ENCODE data around the gene MCF2L2. TPM values are rescaled to one million over a fixed set of nuclear protein-coding genes. Genes with fewer than 3 reads are reported as not detected.

Gene MCF2L2
- total RNA-seq, 6 experiments from 2014 or later = 0.14 TPM; not detected in 5

DNA sequence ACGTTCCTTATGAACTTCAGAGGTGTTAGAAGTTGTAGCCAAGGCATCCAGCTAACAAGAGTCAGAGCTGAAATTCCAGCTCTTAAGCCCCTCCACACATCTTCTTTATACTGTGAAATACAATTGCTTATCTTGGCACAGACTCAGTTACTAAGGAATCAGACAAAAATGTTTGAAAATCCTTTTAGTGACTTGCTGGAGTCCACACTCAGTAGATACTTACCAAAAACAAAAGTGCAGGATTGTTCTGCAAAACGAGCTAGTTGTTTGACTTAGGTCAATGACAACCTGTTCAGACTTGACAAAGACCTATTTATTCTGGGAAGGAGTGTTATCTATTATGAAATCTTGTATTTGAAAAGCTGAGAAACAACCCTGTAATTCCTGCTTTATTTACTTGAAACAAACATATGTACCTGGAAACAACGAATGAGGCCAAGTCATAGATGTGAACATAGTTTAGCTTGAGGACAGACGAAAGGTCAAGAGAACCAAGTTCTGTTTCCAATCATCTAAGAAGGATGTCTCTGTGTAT lies 136.9 kb downstream of the MCF2L2 start:
- TF ChIP-seq, protein P1, sequence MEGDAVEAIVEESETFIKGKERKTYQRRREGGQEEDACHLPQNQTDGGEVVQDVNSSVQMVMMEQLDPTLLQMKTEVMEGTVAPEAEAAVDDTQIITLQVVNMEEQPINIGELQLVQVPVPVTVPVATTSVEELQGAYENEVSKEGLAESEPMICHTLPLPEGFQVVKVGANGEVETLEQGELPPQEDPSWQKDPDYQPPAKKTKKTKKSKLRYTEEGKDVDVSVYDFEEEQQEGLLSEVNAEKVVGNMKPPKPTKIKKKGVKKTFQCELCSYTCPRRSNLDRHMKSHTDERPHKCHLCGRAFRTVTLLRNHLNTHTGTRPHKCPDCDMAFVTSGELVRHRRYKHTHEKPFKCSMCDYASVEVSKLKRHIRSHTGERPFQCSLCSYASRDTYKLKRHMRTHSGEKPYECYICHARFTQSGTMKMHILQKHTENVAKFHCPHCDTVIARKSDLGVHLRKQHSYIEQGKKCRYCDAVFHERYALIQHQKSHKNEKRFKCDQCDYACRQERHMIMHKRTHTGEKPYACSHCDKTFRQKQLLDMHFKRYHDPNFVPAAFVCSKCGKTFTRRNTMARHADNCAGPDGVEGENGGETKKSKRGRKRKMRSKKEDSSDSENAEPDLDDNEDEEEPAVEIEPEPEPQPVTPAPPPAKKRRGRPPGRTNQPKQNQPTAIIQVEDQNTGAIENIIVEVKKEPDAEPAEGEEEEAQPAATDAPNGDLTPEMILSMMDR (IDR thresholded peaks at IDR 0.05) = no peak
- no peak for DNase-seq
- Mint-ChIP-seq H3K9me3 (no peaks in the 10 kb centered on the region), H3K27me3 (ENCODE audit: insufficient read depth) (peaks cover 9% of the 10 kb centered on the region), H3K36me3 (ENCODE audit: low read depth) (no peaks in the 10 kb centered on the region; the same call in 1 of the 2 replicates), H3K27ac (no peak overlapping the region), H3K4me1 (ENCODE audit: low read depth) (peaks cover 14% of the 10 kb centered on the region), H3K4me3 (no peak overlapping the region)

DNA sequence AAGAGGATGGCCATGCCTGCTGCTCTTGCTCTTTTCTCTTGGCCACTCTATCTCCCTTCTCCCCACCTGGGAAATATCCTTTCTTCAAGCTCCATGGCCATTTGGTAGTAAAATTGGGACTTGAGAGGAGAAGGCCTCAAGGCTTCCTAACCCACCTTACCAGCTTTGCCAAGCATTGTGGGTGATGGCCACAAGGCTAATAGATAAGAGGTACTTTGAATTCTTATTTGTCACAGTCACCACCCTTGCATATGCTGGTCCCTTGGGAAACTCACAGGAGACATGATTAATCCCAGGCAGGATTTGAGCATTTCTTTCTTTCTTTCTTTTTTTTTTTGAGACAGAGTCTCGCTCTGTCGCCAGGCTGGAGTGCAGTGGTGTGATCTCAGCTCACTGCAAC lies 138.2 kb downstream of the MCF2L2 start:
- Mint-ChIP-seq H3K36me3 (ENCODE audit: low read depth) (no peaks in the 10 kb centered on the region; the same call in 1 of the 2 replicates), H3K9me3 (no peaks in the 10 kb centered on the region), H3K27ac (no peak overlapping the region), H3K4me3 (no peak overlapping the region), H3K4me1 (ENCODE audit: low read depth) (peaks cover 26% of the 10 kb centered on the region), H3K27me3 (ENCODE audit: insufficient read depth) (peaks cover 3% of the 10 kb centered on the region; the same call in 1 of the 2 replicates)
- no peak for DNase-seq
- TF ChIP-seq, protein P1 (IDR thresholded peaks at IDR 0.05) = no peak

DNA sequence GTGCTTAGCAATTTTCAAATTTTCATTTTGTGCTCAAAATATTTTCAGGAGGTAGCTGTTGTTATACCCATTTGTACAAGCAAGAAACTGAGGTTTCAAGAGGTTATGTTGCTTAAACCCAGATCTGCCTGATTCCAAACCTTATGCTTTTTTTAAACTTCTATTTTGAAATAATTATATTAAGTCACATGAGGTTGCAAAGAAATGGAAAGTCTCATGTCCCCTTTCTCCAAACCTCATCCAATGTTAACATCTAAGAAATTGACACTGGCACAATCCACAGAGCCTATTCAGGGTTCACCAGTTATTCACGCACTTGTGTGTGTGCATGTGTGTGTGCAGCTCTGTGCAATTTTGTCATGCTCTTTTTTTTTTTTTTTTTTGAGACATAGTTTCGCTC lies 140.3 kb downstream of the MCF2L2 start:
- H3K27me3 Mint-ChIP-seq (ENCODE audit: insufficient read depth) = peaks cover 4% of the 10 kb centered on the region
- TF ChIP-seq, protein P1 (IDR thresholded peaks at IDR 0.05) = no peak
- peaks cover 26% of the 10 kb centered on the region for H3K4me1 Mint-ChIP-seq (ENCODE audit: low read depth)
- no peak overlapping the region for H3K4me3 Mint-ChIP-seq
- H3K27ac Mint-ChIP-seq = no peak overlapping the region
- no peak for DNase-seq
- H3K36me3 Mint-ChIP-seq (ENCODE audit: low read depth) = no peaks in the 10 kb centered on the region
- H3K9me3 Mint-ChIP-seq = no peaks in the 10 kb centered on the region

DNA sequence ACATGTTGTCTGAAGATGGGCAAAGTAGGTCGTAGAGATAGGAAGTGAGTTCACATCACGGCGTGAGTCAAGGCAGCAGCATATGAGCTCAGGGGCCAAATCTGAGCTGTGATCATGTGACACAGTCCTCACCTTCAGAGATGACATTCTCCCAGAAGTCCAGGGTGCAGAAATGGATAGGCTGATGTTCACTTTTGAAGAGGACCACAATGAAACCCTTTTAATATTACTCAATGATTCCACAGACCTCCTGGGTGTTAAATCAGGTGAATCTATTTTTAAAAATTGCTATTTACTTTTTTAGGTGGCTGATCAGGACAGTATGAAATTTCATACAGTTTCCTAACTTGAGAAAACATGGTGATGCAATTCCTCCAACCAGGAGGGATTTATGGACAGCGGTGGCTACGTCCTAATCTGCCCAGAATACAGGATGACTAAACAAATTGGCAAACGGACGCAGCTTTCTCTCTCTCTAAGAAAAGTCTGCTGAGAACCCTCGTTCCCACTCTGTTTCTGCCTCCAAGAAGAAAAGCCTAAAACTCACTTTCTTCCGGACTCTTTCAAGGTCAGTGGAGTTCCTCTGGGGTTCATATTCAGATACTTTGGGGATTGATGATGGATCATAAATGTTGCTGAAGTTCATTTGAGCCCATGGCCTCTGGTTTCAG lies 141.0 kb downstream of the MCF2L2 start:
- TF ChIP-seq, protein P1 (IDR thresholded peaks at IDR 0.05) = no peak
- no peak overlapping the region for H3K27ac Mint-ChIP-seq
- H3K9me3 Mint-ChIP-seq = no peaks in the 10 kb centered on the region
- H3K4me3 Mint-ChIP-seq = no peak overlapping the region
- peak; percentile 13 for DNase-seq
- H3K4me1 Mint-ChIP-seq (ENCODE audit: low read depth) = peaks cover 26% of the 10 kb centered on the region
- H3K36me3 Mint-ChIP-seq (ENCODE audit: low read depth) = no peaks in the 10 kb centered on the region
- peaks cover 6% of the 10 kb centered on the region for H3K27me3 Mint-ChIP-seq (ENCODE audit: insufficient read depth)

DNA sequence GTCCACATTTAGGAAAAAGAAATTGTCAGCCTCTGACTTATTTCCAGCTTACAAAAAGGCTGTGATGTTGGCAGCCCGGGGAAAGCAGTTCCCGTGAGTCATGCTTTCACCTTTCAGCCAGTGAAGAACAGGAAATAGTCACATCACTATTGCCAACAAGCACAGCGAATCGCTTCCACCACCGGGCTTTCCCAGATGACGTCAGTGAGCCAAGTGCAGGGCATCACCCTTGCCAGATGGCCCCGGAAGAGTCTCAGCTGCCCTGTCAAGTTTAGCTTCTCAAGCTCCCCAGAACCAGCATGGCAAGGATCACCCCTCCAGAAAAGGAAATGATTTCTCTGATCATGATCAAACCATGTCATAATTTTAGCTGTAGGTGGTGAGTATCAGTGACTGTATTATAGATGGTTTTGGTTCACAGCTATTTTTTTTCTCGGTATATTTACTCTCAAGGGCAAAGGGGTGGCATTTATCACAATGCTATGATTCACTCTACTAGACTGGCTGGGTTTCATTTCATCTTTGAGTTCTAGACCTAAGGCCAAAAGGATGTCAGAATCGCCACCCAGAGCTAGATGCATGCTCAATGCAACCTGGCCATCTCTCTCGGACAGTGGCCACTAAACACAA lies 142.5 kb downstream of the MCF2L2 start:
- H3K4me3 Mint-ChIP-seq = peak overlapping the region; percentile 57
- no peaks in the 10 kb centered on the region for H3K36me3 Mint-ChIP-seq (ENCODE audit: low read depth)
- H3K27me3 Mint-ChIP-seq (ENCODE audit: insufficient read depth) = peaks cover 9% of the 10 kb centered on the region
- no peaks in the 10 kb centered on the region for H3K9me3 Mint-ChIP-seq
- peak overlapping the region; percentile 60; the same call in 1 of the 2 replicates for H3K27ac Mint-ChIP-seq
- TF ChIP-seq, protein P1 (IDR thresholded peaks at IDR 0.05) = no peak
- DNase-seq = peak; percentile 88
- H3K4me1 Mint-ChIP-seq (ENCODE audit: low read depth) = peaks cover 26% of the 10 kb centered on the region
